Neural crest cell (in vitro differentiated cells): Measurements from ENCODE around the gene KLHL22. TPM values are rescaled to one million over a fixed set of nuclear protein-coding genes. Genes with fewer than 3 reads are reported as not detected.

Experiments
- DNase-seq: peaks from one replicate; pipeline ENCODE4 v3.0.0; 2021; ENCODE audit warnings: low read depth, mixed read lengths, low spot score
- H3K27ac Mint-ChIP-seq: one replicate; pipeline ENCODE4 v1.8.0; 2021; ENCODE audit warnings: mild to moderate bottlenecking, mixed read lengths; ENCODE audit not compliant: unreplicated experiment
- H3K27me3 Mint-ChIP-seq: 2 replicates; pipeline ENCODE4 v1.8.0; 2021; ENCODE audit warnings: low read depth, mild to moderate bottlenecking, mixed read lengths
- H3K36me3 Mint-ChIP-seq: 2 replicates; pipeline ENCODE4 v1.8.0; 2021; ENCODE audit warnings: low read depth, mild to moderate bottlenecking, mixed read lengths
- H3K4me1 Mint-ChIP-seq: 2 replicates; pipeline ENCODE4 v1.8.0; 2021; ENCODE audit warnings: mixed read lengths
- H3K4me3 Mint-ChIP-seq: one replicate; pipeline ENCODE4 v1.8.0; 2021; ENCODE audit warnings: mild to moderate bottlenecking, mixed read lengths
- H3K9me3 Mint-ChIP-seq: 2 replicates; pipeline ENCODE4 v1.8.0; 2021; ENCODE audit warnings: mixed read lengths
- total RNA-seq: library from RNA; stranded (reverse); gene quantifications from 2 replicates; pipeline ENCODE4 v1.2.1, GENCODE V29; 2021
- TF ChIP-seq, protein P1 (sequence below): fragments of 200-600 bp; sonication (generic); conservative IDR thresholded peaks from 2 replicates; pipeline ENCODE4 v1.5.0; 2021; ENCODE audit warnings: antibody characterized with exemption, mild to moderate bottlenecking

Gene KLHL22
- total RNA-seq, 1 donor from 2014 or later = 48.9 TPM

- Mint-ChIP-seq H3K27ac (peak overlapping the region; percentile 89), H3K36me3 (peaks cover 9% of the 10 kb centered on the region), H3K9me3 (no peaks in the 10 kb centered on the region), H3K27me3 (peaks cover 5% of the 10 kb centered on the region), H3K4me3 (peak overlapping the region; percentile 54), H3K4me1 (peaks cover 17% of the 10 kb centered on the region)
- peak; percentile 53 for DNase-seq
- TF ChIP-seq, protein P1, sequence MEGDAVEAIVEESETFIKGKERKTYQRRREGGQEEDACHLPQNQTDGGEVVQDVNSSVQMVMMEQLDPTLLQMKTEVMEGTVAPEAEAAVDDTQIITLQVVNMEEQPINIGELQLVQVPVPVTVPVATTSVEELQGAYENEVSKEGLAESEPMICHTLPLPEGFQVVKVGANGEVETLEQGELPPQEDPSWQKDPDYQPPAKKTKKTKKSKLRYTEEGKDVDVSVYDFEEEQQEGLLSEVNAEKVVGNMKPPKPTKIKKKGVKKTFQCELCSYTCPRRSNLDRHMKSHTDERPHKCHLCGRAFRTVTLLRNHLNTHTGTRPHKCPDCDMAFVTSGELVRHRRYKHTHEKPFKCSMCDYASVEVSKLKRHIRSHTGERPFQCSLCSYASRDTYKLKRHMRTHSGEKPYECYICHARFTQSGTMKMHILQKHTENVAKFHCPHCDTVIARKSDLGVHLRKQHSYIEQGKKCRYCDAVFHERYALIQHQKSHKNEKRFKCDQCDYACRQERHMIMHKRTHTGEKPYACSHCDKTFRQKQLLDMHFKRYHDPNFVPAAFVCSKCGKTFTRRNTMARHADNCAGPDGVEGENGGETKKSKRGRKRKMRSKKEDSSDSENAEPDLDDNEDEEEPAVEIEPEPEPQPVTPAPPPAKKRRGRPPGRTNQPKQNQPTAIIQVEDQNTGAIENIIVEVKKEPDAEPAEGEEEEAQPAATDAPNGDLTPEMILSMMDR = no peak
Observed at GRCh38 chr22:20423906-20424551, 71.6 kb downstream of the KLHL22 start.

DNA sequence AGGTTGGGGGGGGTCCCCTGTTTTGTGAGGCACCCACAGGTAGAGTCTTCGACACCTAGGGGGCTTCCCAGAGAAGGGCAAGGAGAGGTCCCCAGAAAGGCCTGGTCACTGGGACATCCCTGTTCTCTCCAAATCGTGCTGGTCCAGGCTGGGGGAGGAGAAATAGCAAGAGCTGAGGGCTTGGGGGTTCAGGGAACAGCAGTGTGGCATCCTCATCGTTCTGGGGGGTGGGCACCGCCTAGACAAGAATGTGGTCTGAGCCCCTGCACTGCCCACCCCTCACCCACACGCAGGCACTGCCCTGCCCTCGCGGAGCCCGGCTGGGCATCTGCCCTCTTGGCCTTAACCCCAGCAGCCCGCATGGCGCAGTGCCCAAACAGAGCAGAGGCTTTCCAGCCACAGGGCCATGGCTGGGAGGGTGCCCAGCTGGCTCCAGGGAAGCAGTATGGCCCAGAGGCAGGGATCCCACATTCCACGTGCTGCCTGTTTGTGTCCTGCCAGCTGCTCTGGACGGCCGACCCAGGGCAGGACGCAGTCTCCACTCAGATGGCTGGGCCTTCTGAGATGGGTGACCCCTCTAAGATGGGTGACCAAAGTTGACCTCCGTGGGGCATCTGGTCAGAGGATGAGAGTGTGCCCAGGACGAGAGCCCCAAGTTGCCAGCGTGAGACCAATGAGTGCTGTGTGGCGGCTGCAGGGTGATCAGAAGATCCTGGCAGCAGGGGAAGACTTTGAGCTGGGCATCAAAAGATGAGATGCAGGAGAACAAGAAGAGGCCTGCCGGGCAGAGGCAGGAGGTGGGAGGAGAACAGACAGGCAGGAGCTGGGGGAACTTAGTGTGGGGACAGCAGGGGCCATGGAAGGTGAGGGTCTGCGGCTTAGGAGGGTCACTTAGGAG, 72.3 kb downstream of the KLHL22 start:
- TF ChIP-seq, protein P1 = no peak
- Mint-ChIP-seq H3K4me1 (peaks cover 19% of the 10 kb centered on the region), H3K4me3 (peak overlapping the region; percentile 54), H3K27ac (peak overlapping the region; percentile 89), H3K9me3 (no peaks in the 10 kb centered on the region), H3K36me3 (peaks cover 6% of the 10 kb centered on the region), H3K27me3 (peaks cover 2% of the 10 kb centered on the region)
- no peak for DNase-seq

DNA sequence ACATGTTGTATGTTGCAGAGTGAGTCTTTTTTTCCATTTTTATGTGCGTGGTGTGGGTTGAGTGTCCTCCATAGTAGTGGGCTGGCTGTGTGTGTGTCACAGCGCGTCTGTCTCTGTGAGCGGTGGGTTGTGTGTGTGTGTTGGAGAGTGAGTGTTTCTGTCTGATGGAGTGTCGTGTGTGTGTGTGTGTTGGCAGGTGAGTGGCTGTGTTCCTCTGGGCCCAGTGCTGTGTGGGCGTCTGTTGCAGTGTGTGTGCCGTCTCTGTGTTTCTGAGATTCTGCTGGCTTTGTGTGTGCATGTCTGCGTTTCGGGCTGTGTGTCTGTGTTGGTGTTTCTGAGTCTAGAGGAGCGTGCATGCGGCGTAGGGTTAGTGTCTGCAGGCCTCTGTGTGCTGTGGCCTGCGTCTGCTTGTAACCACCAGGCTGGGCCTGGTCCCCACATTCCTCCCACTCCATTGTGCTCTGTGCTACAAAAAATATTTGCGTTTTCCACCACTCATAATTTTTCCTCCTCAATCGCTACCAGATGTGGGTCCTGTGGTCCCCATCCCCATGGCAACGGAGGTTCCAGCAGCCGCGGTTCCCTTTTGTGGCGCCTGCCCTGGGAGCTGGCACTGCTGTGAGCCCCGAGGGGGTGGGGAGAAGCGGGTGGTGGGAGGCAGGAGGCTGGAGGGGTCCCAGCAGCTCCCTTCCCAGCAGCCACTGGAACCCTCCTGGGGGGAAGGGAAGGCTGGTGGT, 73.2 kb downstream of the KLHL22 start:
- Mint-ChIP-seq H3K4me3 (no peak overlapping the region), H3K4me1 (peaks cover 19% of the 10 kb centered on the region), H3K27ac (no peak overlapping the region), H3K9me3 (no peaks in the 10 kb centered on the region), H3K36me3 (peaks cover 4% of the 10 kb centered on the region), H3K27me3 (peaks cover under 1% of the 10 kb centered on the region)
- TF ChIP-seq, protein P1 = no peak
- DNase-seq = no peak

GRCh38 chr22:20421507-20421874, 74.1 kb downstream of the KLHL22 start:
- Mint-ChIP-seq H3K9me3 (no peaks in the 10 kb centered on the region), H3K27ac (no peak overlapping the region), H3K4me1 (peaks cover 19% of the 10 kb centered on the region), H3K36me3 (no peaks in the 10 kb centered on the region), H3K27me3 (no peaks in the 10 kb centered on the region), H3K4me3 (no peak overlapping the region)
- TF ChIP-seq, protein P1 = no peak
- no peak for DNase-seq

GRCh38 chr22:20420157-20420842, 75.3 kb downstream of the KLHL22 start:
- TF ChIP-seq, protein P1 = no peak
- Mint-ChIP-seq H3K4me3 (no peak overlapping the region), H3K27me3 (no peaks in the 10 kb centered on the region), H3K27ac (no peak overlapping the region), H3K36me3 (no peaks in the 10 kb centered on the region), H3K4me1 (peaks cover 19% of the 10 kb centered on the region), H3K9me3 (no peaks in the 10 kb centered on the region)
- DNase-seq = no peak
